Stimulated activated CD4-positive, alpha-beta T cell treated with anti-CD3 and anti-CD28 coated beads, Interleukin-1b, Interleukin-23, amount 100 ng/mL, for 1 hour (primary cell): ENCODE results near the gene MSANTD1.

Source experiments
- DNase-seq, 2 donors: peaks; one replicate each; pipeline ENCODE4 v3.0.0-alpha.2; 2020; ENCODE audit warnings: low read depth in 2 of 2

Gene MSANTD1

GRCh38 chr4:3248178-3248480, 830 bp upstream of the MSANTD1 start:
- no peak for DNase-seq

GRCh38 chr4:3249711-3250437, 915 bp downstream of the MSANTD1 start:
- no peak for DNase-seq

- no peak for DNase-seq
Observed at GRCh38 chr4:3250438-3250955, 1.5 kb downstream of the MSANTD1 start.

GRCh38 chr4:3250956-3251690, 2.2 kb downstream of the MSANTD1 start:
- DNase-seq = no peak

GRCh38 chr4:3251691-3252479, 2.9 kb downstream of the MSANTD1 start:
- no peak for DNase-seq

- no peak for DNase-seq
Observed at GRCh38 chr4:3252480-3252828, 3.5 kb downstream of the MSANTD1 start.

GRCh38 chr4:3252831-3253641, 4.1 kb downstream of the MSANTD1 start:
- DNase-seq = no peak

GRCh38 chr4:3253808-3254207, 4.8 kb downstream of the MSANTD1 start:
- no peak for DNase-seq

- no peak for DNase-seq
Observed at GRCh38 chr4:3254302-3255131, 5.6 kb downstream of the MSANTD1 start.

GRCh38 chr4:3255611-3256186, 6.7 kb downstream of the MSANTD1 start:
- DNase-seq = no peak

- no peak for DNase-seq
Observed at GRCh38 chr4:3256230-3257102, 7.5 kb downstream of the MSANTD1 start.

- DNase-seq = no peak
Observed at GRCh38 chr4:3257103-3257555, 8.2 kb downstream of the MSANTD1 start.

GRCh38 chr4:3257556-3258482, 8.9 kb downstream of the MSANTD1 start:
- DNase-seq = no peak

GRCh38 chr4:3261411-3262207, 12.7 kb downstream of the MSANTD1 start:
- no peak for DNase-seq

GRCh38 chr4:3262208-3263052, 13.5 kb downstream of the MSANTD1 start:
- no peak for DNase-seq

- no peak for DNase-seq
Observed at GRCh38 chr4:3263053-3263875, 14.3 kb downstream of the MSANTD1 start.
